Neuronal stem cell (in vitro differentiated cells): ENCODE data around the gene NPAS3.

ENCODE experiments used
- DNase-seq: peaks from one replicate; pipeline ENCODE4 v3.0.0-alpha.2; 2013; ENCODE audit warnings: low spot score
- H2AFZ ChIP-seq: one replicate; pipeline ENCODE4 v1.6.1; 2013; ENCODE audit warnings: mild to moderate bottlenecking, low read length, inconsistent platforms
- H2AK5ac ChIP-seq: 2 replicates; pipeline ENCODE4 v1.6.1; 2013; ENCODE audit warnings: low read depth, mild to moderate bottlenecking, inconsistent platforms, low read length, moderate library complexity, mixed read lengths
- H2BK120ac ChIP-seq: 2 replicates; pipeline ENCODE4 v1.6.1; 2013; ENCODE audit warnings: low read depth, mild to moderate bottlenecking, inconsistent platforms, low read length, moderate library complexity, mixed read lengths
- H2BK12ac ChIP-seq: one replicate; pipeline ENCODE4 v1.6.1; 2013; ENCODE audit warnings: low read length, inconsistent platforms
- H2BK15ac ChIP-seq: 2 replicates; pipeline ENCODE4 v1.6.1; 2013; ENCODE audit warnings: mild to moderate bottlenecking, low read length, inconsistent platforms, mixed read lengths
- H2BK5ac ChIP-seq: one replicate; pipeline ENCODE4 v1.6.1; 2013; ENCODE audit warnings: inconsistent platforms, mild to moderate bottlenecking, low read length, moderate library complexity
- H3K14ac ChIP-seq: one replicate; pipeline ENCODE4 v1.6.1; 2013; ENCODE audit warnings: low read length, inconsistent platforms
- H3K18ac ChIP-seq: 2 replicates; pipeline ENCODE4 v1.6.1; 2013; ENCODE audit warnings: low read length, inconsistent platforms
- H3K23ac ChIP-seq: 2 replicates; pipeline ENCODE4 v1.6.1; 2013; ENCODE audit warnings: low read depth, mild to moderate bottlenecking, mixed read lengths, low read length, inconsistent platforms; ENCODE audit not compliant: poor library complexity
- H3K27ac ChIP-seq: replicated peaks from 3 replicates; pipeline ENCODE4 v1.5.1; 2013; ENCODE audit warnings: low read length, inconsistent platforms
- H3K27me3 ChIP-seq, 3 experiments: 2 replicates each; pipeline ENCODE4 v1.6.1; 2013; ENCODE audit warnings: low read length in 3 of 3, mild to moderate bottlenecking in 2 of 3, inconsistent platforms in 1 of 3, low read depth in 1 of 3, mixed read lengths in 1 of 3, moderate library complexity in 1 of 3; ENCODE audit not compliant: control insufficient read depth in 3 of 3, insufficient read depth in 3 of 3
- H3K36me3 ChIP-seq, 2 donors: replicated peaks in 1 of 2; 2 replicates each; pipeline ENCODE4 v1.6.1; 2013; ENCODE audit warnings: low read length in 2 of 2; ENCODE audit not compliant: control insufficient read depth in 2 of 2, insufficient read depth in 2 of 2
- H3K4ac ChIP-seq: 2 replicates; pipeline ENCODE4 v1.6.1; 2013; ENCODE audit warnings: inconsistent platforms, mild to moderate bottlenecking, low read length, moderate library complexity
- H3K4me1 ChIP-seq, 2 donors: 1 replicate in 1 of 2; 2 replicates in 1 of 2; pipeline ENCODE4 v1.6.1; 2013; ENCODE audit warnings: low read length in 2 of 2, low read depth in 1 of 2; ENCODE audit not compliant: control insufficient read depth in 2 of 2, insufficient read depth in 1 of 2
- H3K4me2 ChIP-seq: one replicate; pipeline ENCODE4 v1.6.1; 2013; ENCODE audit warnings: mild to moderate bottlenecking, low read length, inconsistent platforms; ENCODE audit not compliant: insufficient read depth, poor library complexity, severe bottlenecking
- H3K4me3 ChIP-seq, 2 donors: 2 replicates each; pipeline ENCODE4 v1.5.1; 2013; ENCODE audit warnings: low read length in 2 of 2, mild to moderate bottlenecking in 2 of 2, inconsistent platforms in 1 of 2, moderate library complexity in 1 of 2
- H3K79me1 ChIP-seq: one replicate; pipeline ENCODE4 v1.6.1; 2013; ENCODE audit warnings: low read depth, mild to moderate bottlenecking, inconsistent platforms, low read length, moderate library complexity
- H3K9ac ChIP-seq: one replicate; pipeline ENCODE4 v1.6.1; 2013; ENCODE audit warnings: mild to moderate bottlenecking, low read depth, low read length, inconsistent platforms; ENCODE audit not compliant: poor library complexity
- H3K9me3 ChIP-seq, 2 donors: replicated peaks in 1 of 2; 2 replicates each; pipeline versions ENCODE3 to v1.6.1; 2013; ENCODE audit warnings: low read length in 2 of 2, mild to moderate bottlenecking in 2 of 2, inconsistent platforms in 1 of 2, low read depth in 1 of 2, mixed read lengths in 1 of 2, moderate library complexity in 1 of 2; ENCODE audit not compliant: control insufficient read depth in 2 of 2, insufficient read depth in 1 of 2
- H4K8ac ChIP-seq: one replicate; pipeline ENCODE4 v1.6.1; 2013; ENCODE audit warnings: low read depth, mild to moderate bottlenecking, inconsistent platforms, low read length, moderate library complexity
- H4K91ac ChIP-seq: one replicate; pipeline ENCODE4 v1.6.1; 2013; ENCODE audit warnings: low read length, low read depth, mild to moderate bottlenecking, inconsistent platforms; ENCODE audit not compliant: poor library complexity
- WGBS, 2 donors: extraction: QIAGEN DNeasy Blood & Tissue Kit; methylation state at CpG; one replicate each; pipeline ENCODE4 v1.1.7; 2013; ENCODE audit warnings: missing lambda C conversion rate in 2 of 2, mixed read lengths in 1 of 2; ENCODE audit not compliant: insufficient read length in 2 of 2, insufficient replicate concordance in 1 of 2; ENCODE audit errors: extremely low coverage in 2 of 2; 5-methylcytosine and 5-hydroxymethylcytosine counted together

Gene NPAS3

GRCh38 chr14:33455654-33456345 lies 517.1 kb downstream of the NPAS3 start:
- Histone ChIP-seq H2BK5ac (no peak overlapping the region), H3K4me2 (no peak overlapping the region), H3K79me1 (no peaks in the 10 kb centered on the region), H2BK12ac (no peak overlapping the region), H4K8ac (no peak overlapping the region), H3K9ac (no peak overlapping the region), H3K4me3 (no peak overlapping the region), H2BK120ac (no peak overlapping the region), H2AFZ (no peak overlapping the region), H2AK5ac (no peak overlapping the region), H3K27ac (no peak overlapping the region), H2BK15ac (no peak overlapping the region), H3K4ac (no peak overlapping the region), H3K4me1 (peaks cover 4 to 6% of the 10 kb centered on the region in 2 donors), H4K91ac (no peak overlapping the region), H3K18ac (no peak overlapping the region), H3K36me3 (no peaks in the 10 kb centered on the region), H3K23ac (no peak overlapping the region), H3K14ac (no peak overlapping the region), H3K27me3 (no peaks in the 10 kb centered on the region), H3K9me3 (no peaks in the 10 kb centered on the region)
- DNase-seq = no peak
- WGBS, 2 donors = no CpG with 5 or more reads among the region's 5 CpGs

GRCh38 chr14:33457021-33457420 lies 518.3 kb downstream of the NPAS3 start:
- H2AK5ac ChIP-seq = no peak overlapping the region
- peaks cover 4 to 6% of the 10 kb centered on the region in 2 donors for H3K4me1 ChIP-seq
- H4K8ac ChIP-seq = no peak overlapping the region
- no peak overlapping the region for H2AFZ ChIP-seq
- H3K4me2 ChIP-seq = no peak overlapping the region
- H3K36me3 ChIP-seq = no peaks in the 10 kb centered on the region
- no peak overlapping the region for H2BK12ac ChIP-seq
- H2BK15ac ChIP-seq = no peak overlapping the region
- no peak overlapping the region for H3K9ac ChIP-seq
- WGBS, 2 donors = no CpG with 5 or more reads among the region's 4 CpGs
- no peak overlapping the region for H4K91ac ChIP-seq
- no peak for DNase-seq
- no peaks in the 10 kb centered on the region for H3K9me3 ChIP-seq
- no peak overlapping the region for H3K27ac ChIP-seq
- H3K4ac ChIP-seq = no peak overlapping the region
- no peak overlapping the region for H3K4me3 ChIP-seq
- no peaks in the 10 kb centered on the region for H3K27me3 ChIP-seq
- no peak overlapping the region for H2BK5ac ChIP-seq
- no peak overlapping the region for H3K18ac ChIP-seq
- no peak overlapping the region for H3K14ac ChIP-seq
- no peak overlapping the region for H2BK120ac ChIP-seq
- H3K79me1 ChIP-seq = no peaks in the 10 kb centered on the region
- H3K23ac ChIP-seq = no peak overlapping the region

GRCh38 chr14:33457617-33458016 lies 518.9 kb downstream of the NPAS3 start:
- Histone ChIP-seq H3K18ac (no peak overlapping the region), H4K91ac (no peak overlapping the region), H3K79me1 (no peaks in the 10 kb centered on the region), H3K4me3 (no peak overlapping the region), H2AFZ (no peak overlapping the region), H3K4me2 (no peak overlapping the region), H3K14ac (no peak overlapping the region), H3K4me1 (peaks cover 4% of the 10 kb centered on the region in 2 donors), H2BK120ac (no peak overlapping the region), H2AK5ac (no peak overlapping the region), H3K36me3 (no peaks in the 10 kb centered on the region), H3K27ac (no peak overlapping the region), H2BK5ac (no peak overlapping the region), H3K9ac (no peak overlapping the region), H3K9me3 (no peaks in the 10 kb centered on the region), H3K4ac (no peak overlapping the region), H4K8ac (no peak overlapping the region), H2BK15ac (no peak overlapping the region), H2BK12ac (no peak overlapping the region), H3K27me3 (no peaks in the 10 kb centered on the region), H3K23ac (no peak overlapping the region)
- no CpG with 5 or more reads among the region's 7 CpGs for WGBS, 2 donors
- no peak for DNase-seq

GRCh38 chr14:33460164-33460563 lies 521.5 kb downstream of the NPAS3 start:
- Histone ChIP-seq H2BK15ac (no peak overlapping the region), H2AFZ (no peak overlapping the region), H3K9me3 (no peaks in the 10 kb centered on the region), H3K4me1 (no peaks in the 10 kb centered on the region), H3K4me2 (no peak overlapping the region), H4K91ac (no peak overlapping the region), H3K4me3 (no peak overlapping the region), H2BK120ac (no peak overlapping the region), H3K14ac (no peak overlapping the region), H2BK5ac (no peak overlapping the region), H3K4ac (no peak overlapping the region), H2BK12ac (no peak overlapping the region), H3K18ac (no peak overlapping the region), H3K79me1 (no peaks in the 10 kb centered on the region), H3K23ac (no peak overlapping the region), H3K27ac (no peak overlapping the region), H4K8ac (no peak overlapping the region), H2AK5ac (no peak overlapping the region), H3K27me3 (no peaks in the 10 kb centered on the region), H3K36me3 (no peaks in the 10 kb centered on the region), H3K9ac (no peak overlapping the region)
- WGBS, 2 donors = no CpG with 5 or more reads among the region's 1 CpG
- no peak for DNase-seq
